ENCODE data around the gene VPS26B. TPM values are rescaled to one million over a fixed set of nuclear protein-coding genes. Genes with fewer than 3 reads are reported as not detected.

Gene VPS26B
- total and polyA plus RNA-seq, 2 experiments from 2014 or later = 27.4 to 36.9 TPM

GRCh38 chr11:134266440-134266839, 42.0 kb downstream of the VPS26B start:
- DNase-seq = no peak
- peaks cover 7% of the 10 kb centered on the region; the same call in 1 of the 2 replicates for H3K27me3 ChIP-seq (replicated peaks; ENCODE audit: insufficient read depth)
- peaks cover 26% of the 10 kb centered on the region for H3F3A ChIP-seq (ENCODE audit: insufficient read depth)
- peaks cover 18% of the 10 kb centered on the region for H3K4me1 ChIP-seq (ENCODE audit: insufficient read depth)
- 0 out of 2 replicates have a peak overlapping the region, but pooled peaks have one; percentile 10 for H3K4me3 ChIP-seq
- H3K79me2 ChIP-seq (ENCODE audit: insufficient read depth) = no peaks in the 10 kb centered on the region
- H3K27ac ChIP-seq = peak overlapping the region; percentile 53
- no peaks in the 10 kb centered on the region for H3K9me2 ChIP-seq (ENCODE audit: insufficient read depth)
- H3K9ac ChIP-seq = no peak overlapping the region
- no peak overlapping the region for H2AFZ ChIP-seq
- no peaks in the 10 kb centered on the region for H4K20me1 ChIP-seq (ENCODE audit: insufficient read depth)
- H3K4me2 ChIP-seq (ENCODE audit: unreplicated experiment) = peak overlapping the region; percentile 43
- H3K36me3 ChIP-seq (ENCODE audit: low read depth) = no peaks in the 10 kb centered on the region; the same call in 1 of the 2 replicates
- WGBS, 2 experiments (ENCODE audit: low coverage in 1 of 2, low lambda C conversion rate in 2 of 2, missing lambda C conversion rate in 2 of 2) = 66 to 67% methylated on average over 5 of the region's 5 CpGs
- no peaks in the 10 kb centered on the region for H3K9me3 ChIP-seq (ENCODE audit: low read depth)
- TF ChIP-seq EZH2phosphoT487 (IDR thresholded peaks at IDR 0.05; ENCODE audit: insufficient read depth, low read depth) (no peak), EZH2 (IDR thresholded peaks at IDR 0.05; ENCODE audit: insufficient read depth, poor library complexity, severe bottlenecking) (no peak)
- in situ Hi-C loops (cut with MboI) = no loop called here

DNA sequence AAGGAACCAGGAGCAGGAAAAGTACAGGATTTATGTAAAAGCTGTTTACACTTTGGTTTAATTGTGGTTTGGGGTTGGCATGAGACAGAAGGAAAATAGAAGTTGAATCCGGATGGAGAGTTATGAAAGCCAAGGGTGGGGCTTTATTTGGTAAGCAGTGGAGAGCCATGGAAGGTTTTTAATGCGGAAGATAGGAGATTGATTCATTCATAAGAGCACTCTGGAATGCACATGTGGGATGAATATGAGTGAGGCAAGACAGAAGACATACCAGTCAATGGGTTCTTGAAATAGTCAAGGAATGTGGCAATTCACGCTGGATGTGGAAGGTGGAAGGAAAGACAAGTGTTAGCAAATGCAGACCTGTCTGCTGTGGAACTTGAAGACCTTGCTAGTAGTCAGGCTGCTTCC, 42.4 kb downstream of the VPS26B start:
- peak overlapping the region; percentile 43 for H3K4me2 ChIP-seq (ENCODE audit: unreplicated experiment)
- in situ Hi-C loops (cut with MboI) = no loop called here
- H3K4me3 ChIP-seq = 0 out of 2 replicates have a peak overlapping the region, but pooled peaks have one; percentile 10
- no peaks in the 10 kb centered on the region for H3K79me2 ChIP-seq (ENCODE audit: insufficient read depth)
- 0 to 5% methylated on average over 3 of the region's 3 CpGs for WGBS, 2 experiments (ENCODE audit: low coverage in 1 of 2, low lambda C conversion rate in 2 of 2, missing lambda C conversion rate in 2 of 2)
- no peak for TF ChIP-seq EZH2 (IDR thresholded peaks at IDR 0.05; ENCODE audit: insufficient read depth, poor library complexity, severe bottlenecking)
- TF ChIP-seq EZH2phosphoT487 (IDR thresholded peaks at IDR 0.05; ENCODE audit: insufficient read depth, low read depth) = 0 out of 2 replicates have a peak, but pooled peaks have one; percentile 49
- H3K36me3 ChIP-seq (ENCODE audit: low read depth) = no peaks in the 10 kb centered on the region; the same call in 1 of the 2 replicates
- no peak overlapping the region for H2AFZ ChIP-seq
- peak overlapping the region; percentile 53 for H3K27ac ChIP-seq
- peaks cover 7% of the 10 kb centered on the region; the same call in 1 of the 2 replicates for H3K27me3 ChIP-seq (replicated peaks; ENCODE audit: insufficient read depth)
- no peaks in the 10 kb centered on the region for H3K9me3 ChIP-seq (ENCODE audit: low read depth)
- H3K9me2 ChIP-seq (ENCODE audit: insufficient read depth) = no peaks in the 10 kb centered on the region
- no peaks in the 10 kb centered on the region for H4K20me1 ChIP-seq (ENCODE audit: insufficient read depth)
- peaks cover 18% of the 10 kb centered on the region for H3K4me1 ChIP-seq (ENCODE audit: insufficient read depth)
- no peak overlapping the region for H3K9ac ChIP-seq
- H3F3A ChIP-seq (ENCODE audit: insufficient read depth) = peaks cover 26% of the 10 kb centered on the region
- DNase-seq = peak; percentile 85

GRCh38 chr11:134267461-134267860, 43.0 kb downstream of the VPS26B start:
- H3K36me3 ChIP-seq (ENCODE audit: low read depth) = no peaks in the 10 kb centered on the region; the same call in 1 of the 2 replicates
- H3K4me3 ChIP-seq = no peak overlapping the region
- peak overlapping the region; percentile 43 for H3K4me2 ChIP-seq (ENCODE audit: unreplicated experiment)
- H3K9me2 ChIP-seq (ENCODE audit: insufficient read depth) = no peaks in the 10 kb centered on the region
- H3K9ac ChIP-seq = no peak overlapping the region
- no peaks in the 10 kb centered on the region for H3K79me2 ChIP-seq (ENCODE audit: insufficient read depth)
- WGBS, 2 experiments (ENCODE audit: low coverage in 1 of 2, low lambda C conversion rate in 2 of 2, missing lambda C conversion rate in 2 of 2) = 85 to 90% methylated on average over 5 of the region's 5 CpGs
- H3K27ac ChIP-seq = peak overlapping the region; percentile 53; the same call in 1 of the 2 replicates
- peaks cover 18% of the 10 kb centered on the region for H3K4me1 ChIP-seq (ENCODE audit: insufficient read depth)
- DNase-seq = no peak
- H3K9me3 ChIP-seq (ENCODE audit: low read depth) = no peaks in the 10 kb centered on the region
- in situ Hi-C loops (cut with MboI) = no loop called here
- no peaks in the 10 kb centered on the region for H4K20me1 ChIP-seq (ENCODE audit: insufficient read depth)
- H3F3A ChIP-seq (ENCODE audit: insufficient read depth) = peaks cover 26% of the 10 kb centered on the region
- H3K27me3 ChIP-seq (replicated peaks; ENCODE audit: insufficient read depth) = peaks cover 12% of the 10 kb centered on the region; the same call in 1 of the 2 replicates
- H2AFZ ChIP-seq = no peak overlapping the region
- no peak for TF ChIP-seq EZH2 (IDR thresholded peaks at IDR 0.05; ENCODE audit: insufficient read depth, poor library complexity, severe bottlenecking)
- TF ChIP-seq EZH2phosphoT487 (IDR thresholded peaks at IDR 0.05; ENCODE audit: insufficient read depth, low read depth) = no peak

GRCh38 chr11:134267966-134268365, 43.5 kb downstream of the VPS26B start:
- H3K9ac ChIP-seq = no peak overlapping the region
- H3K4me2 ChIP-seq (ENCODE audit: unreplicated experiment) = no peak overlapping the region
- no peak for DNase-seq
- H3K9me3 ChIP-seq (ENCODE audit: low read depth) = no peaks in the 10 kb centered on the region
- H3K4me3 ChIP-seq = no peak overlapping the region
- peaks cover 18% of the 10 kb centered on the region for H3K4me1 ChIP-seq (ENCODE audit: insufficient read depth)
- no peaks in the 10 kb centered on the region; the same call in 1 of the 2 replicates for H3K36me3 ChIP-seq (ENCODE audit: low read depth)
- H3K9me2 ChIP-seq (ENCODE audit: insufficient read depth) = no peaks in the 10 kb centered on the region
- H3F3A ChIP-seq (ENCODE audit: insufficient read depth) = peaks cover 26% of the 10 kb centered on the region
- H3K27ac ChIP-seq = no peak overlapping the region
- H2AFZ ChIP-seq = no peak overlapping the region
- WGBS, 2 experiments (ENCODE audit: low coverage in 1 of 2, low lambda C conversion rate in 2 of 2, missing lambda C conversion rate in 2 of 2) = 94 to 95% methylated on average over 11 of the region's 11 CpGs
- in situ Hi-C loops (cut with MboI) = no loop called here
- H3K27me3 ChIP-seq (replicated peaks; ENCODE audit: insufficient read depth) = peaks cover 17% of the 10 kb centered on the region
- TF ChIP-seq EZH2phosphoT487 (IDR thresholded peaks at IDR 0.05; ENCODE audit: insufficient read depth, low read depth) (no peak), EZH2 (IDR thresholded peaks at IDR 0.05; ENCODE audit: insufficient read depth, poor library complexity, severe bottlenecking) (no peak)
- H4K20me1 ChIP-seq (ENCODE audit: insufficient read depth) = no peaks in the 10 kb centered on the region
- H3K79me2 ChIP-seq (ENCODE audit: insufficient read depth) = no peaks in the 10 kb centered on the region
